CD8-positive, alpha-beta memory T cell (primary cell): Measurements from ENCODE around the gene CARNS1. TPM values are rescaled to one million over a fixed set of nuclear protein-coding genes. Genes with fewer than 3 reads are reported as not detected.
"Not testable (repeated sequence)": the region's sequence is repeated elsewhere in the genome, so short reads cannot be mapped to it uniquely, and the experiment has no call there.

Source experiments
- CTCF ChIA-PET: fragments of 350-600 bp; sonication (Branson Sonifier 250); formaldehyde crosslinking; loops from one replicate; lab custom pipeline; 2021; ENCODE audit warnings: antibody characterized with exemption; lab: Charles Lee
- POLR2A ChIA-PET: fragments of 350-600 bp; sonication (Branson Sonifier 250); formaldehyde crosslinking; loops from one replicate; lab custom pipeline; 2021; ENCODE audit warnings: antibody characterized with exemption; lab: Charles Lee
- DNase-seq, 5 donors: peaks; one replicate each; pipeline versions ENCODE4 v3.0.0 to v3.0.0-alpha.2; 2020 to 2022; ENCODE audit warnings: mixed read lengths in 1 of 5
- H3K27ac ChIP-seq: one replicate; pipeline ENCODE4 v1.7.0; 2013; ENCODE audit warnings: low read depth, mild to moderate bottlenecking, low read length, moderate library complexity
- H3K27me3 ChIP-seq: 2 replicates; pipeline ENCODE4 v1.7.0; 2013; ENCODE audit warnings: low read length, mild to moderate bottlenecking; ENCODE audit not compliant: insufficient read depth, poor library complexity, severe bottlenecking
- H3K36me3 ChIP-seq: 2 replicates; pipeline ENCODE4 v1.7.0; 2013; ENCODE audit warnings: mild to moderate bottlenecking, low read length, moderate library complexity; ENCODE audit not compliant: insufficient read depth
- H3K4me1 ChIP-seq: 2 replicates; pipeline ENCODE4 v1.7.0; 2013; ENCODE audit warnings: mild to moderate bottlenecking, low read length, moderate library complexity; ENCODE audit not compliant: insufficient read depth
- H3K4me3 ChIP-seq: 2 replicates; pipeline ENCODE4 v1.7.0; 2013; ENCODE audit warnings: mild to moderate bottlenecking, low read length
- H3K9me3 ChIP-seq: 2 replicates; pipeline ENCODE4 v1.7.0; 2013; ENCODE audit warnings: mild to moderate bottlenecking, low read length
- H3K27ac Mint-ChIP-seq, 8 donors: one replicate each; pipeline ENCODE4 v1.8.0; 2020 to 2021; ENCODE audit warnings: mixed read lengths in 8 of 8, mild to moderate bottlenecking in 6 of 8, inconsistent platforms in 3 of 8, moderate library complexity in 3 of 8
- H3K27me3 Mint-ChIP-seq, 2 donors: one replicate each; pipeline ENCODE4 v1.8.0; 2020 to 2021; ENCODE audit warnings: mixed read lengths in 2 of 2, mild to moderate bottlenecking in 1 of 2, moderate library complexity in 1 of 2
- H3K36me3 Mint-ChIP-seq, 3 donors: one replicate each; pipeline ENCODE4 v1.8.0; 2020 to 2021; ENCODE audit warnings: mixed read lengths in 3 of 3, inconsistent platforms in 1 of 3, mild to moderate bottlenecking in 1 of 3
- H3K4me1 Mint-ChIP-seq, 3 donors: one replicate each; pipeline ENCODE4 v1.8.0; 2020 to 2021; ENCODE audit warnings: mixed read lengths in 3 of 3, inconsistent platforms in 1 of 3, mild to moderate bottlenecking in 1 of 3
- H3K4me3 Mint-ChIP-seq, 7 donors: one replicate each; pipeline ENCODE4 v1.8.0; 2020 to 2021; ENCODE audit warnings: mixed read lengths in 7 of 7, mild to moderate bottlenecking in 6 of 7, moderate library complexity in 4 of 7, inconsistent platforms in 2 of 7
- H3K9me3 Mint-ChIP-seq, 5 donors: one replicate each; pipeline ENCODE4 v1.8.0; 2020 to 2022; ENCODE audit warnings: mixed read lengths in 5 of 5, mild to moderate bottlenecking in 3 of 5, moderate library complexity in 2 of 5, inconsistent platforms in 1 of 5
- polyA plus RNA-seq: library from polyadenylated mRNA; unstranded; fragments of 300-500 nt; fragmentation: Illumina TruSeq; gene quantifications from one replicate; pipeline ENCODE4 v1.2.3, GENCODE V29; 2021
- total RNA-seq, 2 experiments: library from RNA; stranded (reverse); gene quantifications; one replicate each; pipeline ENCODE4 v1.2.3, GENCODE V29; 2021

The CARNS1 gene
- total and polyA plus RNA-seq, 3 experiments from 2014 or later, result 1.8 to 2.7 (median 2.0) TPM

GRCh38 chr11:67398661-67399563 is 16.6 kb upstream of the CARNS1 start:
- CTCF ChIA-PET, result interaction anchor here (7.2 kb wide), 1 partner anchor 15 kb away, joined by 53 read pairs; no protein-coding TSS in a partner anchor
- H3K36me3 ChIP-seq, result peaks cover 24% of the 10 kb centered on the region
- H3K4me1 Mint-ChIP-seq, result peaks cover 31 to 66% (median 39%) of the 10 kb centered on the region in 3 donors

GRCh38 chr11:67400251-67400941 is 15.1 kb upstream of the CARNS1 start:
- Mint-ChIP-seq H3K27ac (peak overlapping the region; percentile 78 to 98 (median 90)), H3K4me1 (peaks cover 32 to 76% (median 48%) of the 10 kb centered on the region in 3 donors)

More at GRCh38 chr11:67398661-67399563, 16.6 kb upstream of the CARNS1 start:
- H3K27ac ChIP-seq, result no peak overlapping the region
- peaks cover 4 to 53% (median 4%) of the 10 kb centered on the region in 3 donors for H3K36me3 Mint-ChIP-seq
- no peaks in the 10 kb centered on the region for H3K9me3 Mint-ChIP-seq
- H3K27ac Mint-ChIP-seq, result peak overlapping the region in 6 of 8 donors; percentile 50 to 93 (median 59)
- no peaks in the 10 kb centered on the region for H3K9me3 ChIP-seq
- no peaks in the 10 kb centered on the region for H3K27me3 Mint-ChIP-seq
- no peaks in the 10 kb centered on the region for H3K27me3 ChIP-seq
- POLR2A ChIA-PET, result interaction anchor here (0.6 to 1.1 kb wide), 4 partner anchors 8 to 45 kb away, joined by 3 to 4 read pairs (median 3); partner anchors contain the start of gene PTPRCAP
- peaks cover 59% of the 10 kb centered on the region for H3K4me1 ChIP-seq
- H3K4me3 Mint-ChIP-seq, result peak overlapping the region; percentile 10 to 99 (median 61)
- no peak overlapping the region for H3K4me3 ChIP-seq
- peak in 1 of 5 donors; percentile 48 for DNase-seq

GRCh38 chr11:67400942-67401494 is 14.5 kb upstream of the CARNS1 start:
- Mint-ChIP-seq H3K27me3 (no peaks in the 10 kb centered on the region), H3K4me1 (peaks cover 35 to 81% (median 51%) of the 10 kb centered on the region in 3 donors), H3K4me3 (peak overlapping the region; percentile 87 to 99 (median 90)), H3K27ac (peak overlapping the region; percentile 78 to 98 (median 90)), H3K36me3 (peaks cover 4 to 65% (median 10%) of the 10 kb centered on the region in 3 donors), H3K9me3 (no peaks in the 10 kb centered on the region)
- ChIA-PET CTCF (interaction anchor here (0.7 to 7.2 kb wide), 33 partner anchors 9 to 213 kb away, joined by 3 to 108 read pairs (median 5); partner anchors contain the start of genes AIP, ANKRD13D, CARNS1 and GPR152), POLR2A (interaction anchor here (0.9 to 5.6 kb wide), 20 partner anchors 9 to 443 kb away, joined by 3 to 203 read pairs (median 7); partner anchors contain the start of genes AIP, CLCF1, CORO1B and PC)
- peak overlapping the region; percentile 87 for H3K27ac ChIP-seq
- no peaks in the 10 kb centered on the region for H3K9me3 ChIP-seq
- peak overlapping the region; percentile 88 for H3K4me3 ChIP-seq
- H3K4me1 ChIP-seq, result peaks cover 73% of the 10 kb centered on the region
- DNase-seq, result no peak
- H3K27me3 ChIP-seq, result no peaks in the 10 kb centered on the region
- peaks cover 36% of the 10 kb centered on the region for H3K36me3 ChIP-seq

More at GRCh38 chr11:67400251-67400941, 15.1 kb upstream of the CARNS1 start:
- H3K27ac ChIP-seq, result peak overlapping the region; percentile 87
- Mint-ChIP-seq H3K9me3 (no peaks in the 10 kb centered on the region), H3K4me3 (peak overlapping the region; percentile 87 to 99 (median 90)), H3K27me3 (no peaks in the 10 kb centered on the region), H3K36me3 (peaks cover 4 to 65% (median 10%) of the 10 kb centered on the region in 3 donors)
- CTCF ChIA-PET, result interaction anchor here (0.8 to 7.2 kb wide), 18 partner anchors 8 to 133 kb away, joined by 3 to 108 read pairs (median 12); partner anchors contain the start of genes AIP, ANKRD13D, CARNS1 and PITPNM1
- no peaks in the 10 kb centered on the region for H3K27me3 ChIP-seq
- H3K4me3 ChIP-seq, result peak overlapping the region; percentile 88
- POLR2A ChIA-PET, result interaction anchor here (0.8 to 5.6 kb wide), 14 partner anchors 8 to 442 kb away, joined by 3 to 203 read pairs (median 8); partner anchors contain the start of genes AIP, CLCF1, PC and PITPNM1
- no peak for DNase-seq
- no peaks in the 10 kb centered on the region for H3K9me3 ChIP-seq
- peaks cover 67% of the 10 kb centered on the region for H3K4me1 ChIP-seq
- H3K36me3 ChIP-seq, result peaks cover 30% of the 10 kb centered on the region

- Histone ChIP-seq H3K27ac (peak within 1 kb of the TSS; percentile 87), H3K36me3 (peaks cover 36% of the 10 kb centered on the region), H3K4me3 (peak within 1 kb of the TSS; percentile 88), H3K9me3 (no peaks in the 10 kb centered on the region), H3K4me1 (peaks cover 74% of the 10 kb centered on the region), H3K27me3 (no peaks in the 10 kb centered on the region)
- Mint-ChIP-seq H3K36me3 (peaks cover 4 to 67% (median 10%) of the 10 kb centered on the region in 3 donors), H3K27ac (peak within 1 kb of the TSS; percentile 78 to 98 (median 93)), H3K27me3 (no peaks in the 10 kb centered on the region), H3K9me3 (no peaks in the 10 kb centered on the region), H3K4me3 (peak within 1 kb of the TSS; percentile 89 to 99 (median 95)), H3K4me1 (peaks cover 40 to 82% (median 53%) of the 10 kb centered on the region in 3 donors)
- ChIA-PET CTCF (interaction anchor here (0.7 to 7.2 kb wide), 35 partner anchors 9 to 212 kb away, joined by 3 to 108 read pairs (median 5); partner anchors contain the start of genes AIP, ANKRD13D, CARNS1 and GPR152), POLR2A (interaction anchor here (0.7 to 5.6 kb wide), 24 partner anchors 9 to 443 kb away, joined by 3 to 203 read pairs (median 6); partner anchors contain the start of genes AIP, ANKRD13D, CLCF1 and CORO1B)
- peak; percentile 87 to 93 (median 92) for DNase-seq
These were observed 13.8 kb upstream of the CARNS1 start, which contains the start of gene PPP1CA for GRCh38 chr11:67401495-67402191. PPP1CA (minus strand) TSS chr11:67401858; CDS start chr11:67401782, 76 bp downstream.

GRCh38 chr11:67402192-67402839 is 13.2 kb upstream of the CARNS1 start:
- peak overlapping the region; percentile 73 for H3K27ac ChIP-seq
- peaks cover 35% of the 10 kb centered on the region for H3K36me3 ChIP-seq
- Mint-ChIP-seq H3K36me3 (peaks cover 6 to 69% (median 9%) of the 10 kb centered on the region in 3 donors), H3K27ac (peak overlapping the region; percentile 72 to 97 (median 86)), H3K4me3 (peak overlapping the region; percentile 79 to 99 (median 95)), H3K4me1 (peaks cover 41 to 82% (median 55%) of the 10 kb centered on the region in 3 donors)
- peak overlapping the region; percentile 82 for H3K4me3 ChIP-seq
- H3K9me3 Mint-ChIP-seq, H3K27me3 ChIP-seq, H3K9me3 ChIP-seq, H3K27me3 Mint-ChIP-seq: not testable (repeated sequence)
- ChIA-PET POLR2A (interaction anchor here (0.7 to 5.6 kb wide), 23 partner anchors 10 to 212 kb away, joined by 3 to 203 read pairs (median 8); partner anchors contain the start of genes AIP, ANKRD13D, CORO1B and POLD4), CTCF (interaction anchor here (1.1 to 7.2 kb wide), 26 partner anchors 10 to 212 kb away, joined by 3 to 108 read pairs (median 6); partner anchors contain the start of genes AIP, ANKRD13D, CARNS1 and CDK2AP2)
- DNase-seq, result peak in 1 of 5 donors; percentile 47
- peaks cover 74% of the 10 kb centered on the region for H3K4me1 ChIP-seq

GRCh38 chr11:67403085-67403484 is 12.4 kb upstream of the CARNS1 start:
- not testable (repeated sequence) for H3K27me3 Mint-ChIP-seq, H3K27me3 ChIP-seq, H3K9me3 Mint-ChIP-seq, H3K9me3 ChIP-seq, DNase-seq
- H3K36me3 ChIP-seq, result peaks cover 27% of the 10 kb centered on the region
- Mint-ChIP-seq H3K36me3 (peaks cover 8 to 67% (median 9%) of the 10 kb centered on the region in 3 donors), H3K4me3 (peak overlapping the region; percentile 95 to 99 (median 98)), H3K4me1 (peaks cover 43 to 82% (median 56%) of the 10 kb centered on the region in 3 donors), H3K27ac (peak overlapping the region; percentile 82 to 99 (median 93))
- H3K27ac ChIP-seq, result peak overlapping the region; percentile 67
- H3K4me3 ChIP-seq, result peak overlapping the region; percentile 82
- CTCF ChIA-PET, result interaction anchor here (1.3 to 5.7 kb wide), 13 partner anchors 11 to 104 kb away, joined by 3 to 108 read pairs (median 14); partner anchors contain the start of genes AIP, CARNS1, CDK2AP2 and PITPNM1
- peaks cover 75% of the 10 kb centered on the region for H3K4me1 ChIP-seq
- POLR2A ChIA-PET, result interaction anchor here (0.5 to 5.6 kb wide), 18 partner anchors 10 to 1842 kb away, joined by 3 to 203 read pairs (median 9); partner anchors contain the start of genes AIP, POLD4, PTPRCAP and RAD9A
